ENCODE measurements around the gene PRKCG. TPM values are rescaled to one million over a fixed set of nuclear protein-coding genes. Genes with fewer than 3 reads are reported as not detected.

Gene PRKCG
- total RNA-seq, 1 experiment from 2014 or later: not detected

GRCh38 chr19:53951436-53951835 lies 69.4 kb downstream of the PRKCG start:
- TF ChIP-seq CTCF (IDR thresholded peaks at IDR 0.05; ENCODE audit: unreplicated experiment): no peak
- ChIA-PET CTCF (interaction anchor here (0.6 to 1.1 kb wide), 2 partner anchors 159 to 690 kb away, joined by 3 read pairs; no protein-coding TSS in a partner anchor), POLR2A (no interaction called here)
- BruUV-seq (replicated peaks): no TSS peak
- Mint-ChIP-seq H3K9me3 (ENCODE audit: unreplicated experiment) (no peaks in the 10 kb centered on the region), H3K36me3 (ENCODE audit: insufficient read depth, unreplicated experiment) (no peaks in the 10 kb centered on the region), H3K4me1 (ENCODE audit: insufficient read depth, unreplicated experiment) (no peaks in the 10 kb centered on the region), H3K4me3 (ENCODE audit: unreplicated experiment) (no peak overlapping the region), H3K27ac (ENCODE audit: low read depth, unreplicated experiment) (no peak overlapping the region), H3K27me3 (ENCODE audit: insufficient read depth, unreplicated experiment) (no peaks in the 10 kb centered on the region)
- DNase-seq (ENCODE audit: unreplicated experiment): no peak
- intact Hi-C loops (cut with micrococcal nuclease): no loop called here

GRCh38 chr19:53951947-53952346 lies 70.0 kb downstream of the PRKCG start:
- no peaks in the 10 kb centered on the region for H3K4me1 Mint-ChIP-seq (ENCODE audit: insufficient read depth, unreplicated experiment)
- H3K36me3 Mint-ChIP-seq (ENCODE audit: insufficient read depth, unreplicated experiment): no peaks in the 10 kb centered on the region
- no peak overlapping the region for H3K27ac Mint-ChIP-seq (ENCODE audit: low read depth, unreplicated experiment)
- BruUV-seq (replicated peaks): no TSS peak
- intact Hi-C loops (cut with micrococcal nuclease): no loop called here
- ChIA-PET CTCF (interaction anchor here (1.1 to 1.5 kb wide), 2 partner anchors 159 kb away, joined by 3 to 4 read pairs; no protein-coding TSS in a partner anchor), POLR2A (no interaction called here)
- H3K9me3 Mint-ChIP-seq (ENCODE audit: unreplicated experiment): no peaks in the 10 kb centered on the region
- no peak for TF ChIP-seq CTCF (IDR thresholded peaks at IDR 0.05; ENCODE audit: unreplicated experiment)
- no peak overlapping the region for H3K4me3 Mint-ChIP-seq (ENCODE audit: unreplicated experiment)
- peaks cover 4% of the 10 kb centered on the region for H3K27me3 Mint-ChIP-seq (ENCODE audit: insufficient read depth, unreplicated experiment)
- DNase-seq (ENCODE audit: unreplicated experiment): no peak

- BruUV-seq (replicated peaks): no TSS peak
- DNase-seq (ENCODE audit: unreplicated experiment): no peak
- TF ChIP-seq CTCF (IDR thresholded peaks at IDR 0.05; ENCODE audit: unreplicated experiment): no peak
- ChIA-PET CTCF (interaction anchor here (0.6 kb wide), 1 partner anchor 41 kb away, joined by 3 read pairs; no protein-coding TSS in a partner anchor), POLR2A (no interaction called here)
- Mint-ChIP-seq H3K36me3 (ENCODE audit: insufficient read depth, unreplicated experiment) (no peaks in the 10 kb centered on the region), H3K9me3 (ENCODE audit: unreplicated experiment) (no peaks in the 10 kb centered on the region), H3K4me3 (ENCODE audit: unreplicated experiment) (no peak overlapping the region), H3K4me1 (ENCODE audit: insufficient read depth, unreplicated experiment) (no peaks in the 10 kb centered on the region), H3K27me3 (ENCODE audit: insufficient read depth, unreplicated experiment) (peaks cover 18% of the 10 kb centered on the region), H3K27ac (ENCODE audit: low read depth, unreplicated experiment) (no peak overlapping the region)
- intact Hi-C loops (cut with micrococcal nuclease): no loop called here
Measured at GRCh38 chr19:53953383-53953782, 71.4 kb downstream of the PRKCG start.

Other genes starting within 250 kb of the PRKCG start
- not detected in 2 replicates for gene NLRP12, start 57.9 kb upstream of the PRKCG start, total RNA-seq (2022)
- gene MYADM, start 14.3 kb upstream of the PRKCG start, total RNA-seq (2022): 39.0 and 43.3 TPM in 2 replicates
- gene CACNG7, start 27.1 kb downstream of the PRKCG start, total RNA-seq (2022): not detected in 2 replicates
- gene CACNG8, start 80.7 kb downstream of the PRKCG start, total RNA-seq (2022): 0.16 TPM in 1 of 2 replicates, not detected in the other
- gene CACNG6, start 109.4 kb downstream of the PRKCG start, total RNA-seq (2022): not detected in 2 replicates
- gene VSTM1, start 181.7 kb downstream of the PRKCG start, total RNA-seq (2022): not detected in 2 replicates
- gene TARM1, start 199.2 kb downstream of the PRKCG start, total RNA-seq (2022): not detected in 2 replicates
- gene OSCAR, start 218.6 kb downstream of the PRKCG start, total RNA-seq (2022): 2.9 and 9.2 TPM in 2 replicates
- gene NDUFA3, start 220.7 kb downstream of the PRKCG start, total RNA-seq (2022): 111 and 128 TPM in 2 replicates
- gene TFPT, start 233.5 kb downstream of the PRKCG start, total RNA-seq (2022): 15.6 and 22.8 TPM in 2 replicates
- gene PRPF31, start 233.6 kb downstream of the PRKCG start, total RNA-seq (2022): 52.8 and 59.7 TPM in 2 replicates

Measured in MCF 10A (cell line).